DMS 273 treated with DMSO at 0.1 percent for 48 hours (cell line): ENCODE data around the gene FRYL.
"Not testable (repeated sequence)": the region's sequence is repeated elsewhere in the genome, so short reads cannot be mapped to it uniquely, and the experiment has no call there.

ENCODE experiments used
- DNase-seq: peaks from one replicate; lab custom pipeline; 2025; lab: John Stamatoyannopoulos, UW

Gene FRYL

GRCh38 chr4:48661391-48661790 lies 118.7 kb downstream of the FRYL start:
- no peak for DNase-seq

- no peak for DNase-seq
Observed at GRCh38 chr4:48660347-48660746, 119.7 kb downstream of the FRYL start.

DNA sequence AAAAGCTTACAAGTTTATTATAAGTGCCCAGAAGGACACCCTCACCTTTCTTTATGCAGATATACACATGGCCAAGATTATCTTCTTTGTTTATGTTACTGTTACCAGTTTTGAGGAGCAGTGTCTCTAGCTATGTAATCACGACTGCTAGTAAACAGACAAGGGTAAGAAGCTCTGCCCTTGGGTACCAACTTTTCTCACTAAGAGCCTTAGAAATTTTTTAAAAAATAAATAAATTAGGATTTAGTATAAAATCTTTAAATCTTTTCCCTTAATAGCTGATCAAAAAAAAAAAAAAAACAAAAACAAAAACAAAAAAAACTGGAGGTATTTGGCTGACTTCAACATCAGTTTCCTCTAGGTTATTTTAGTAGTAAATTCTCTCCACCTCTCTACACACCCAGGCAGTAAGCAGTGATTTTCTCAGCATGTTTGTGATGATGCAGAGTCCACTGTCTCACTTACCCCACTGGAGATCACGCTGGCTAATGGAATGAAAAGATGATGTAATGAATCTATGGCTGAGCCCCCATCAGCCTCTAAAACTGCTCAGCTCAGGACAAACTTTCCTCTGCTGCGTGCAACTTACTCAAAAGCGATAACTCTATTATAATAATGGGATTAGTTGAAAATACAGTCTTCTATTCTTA lies 125.9 kb downstream of the FRYL start:
- no peak for DNase-seq

GRCh38 chr4:48653217-48654014 lies 126.7 kb downstream of the FRYL start:
- no peak for DNase-seq

- DNase-seq: no peak
Observed at GRCh38 chr4:48651914-48652313, 128.2 kb downstream of the FRYL start.

DNA sequence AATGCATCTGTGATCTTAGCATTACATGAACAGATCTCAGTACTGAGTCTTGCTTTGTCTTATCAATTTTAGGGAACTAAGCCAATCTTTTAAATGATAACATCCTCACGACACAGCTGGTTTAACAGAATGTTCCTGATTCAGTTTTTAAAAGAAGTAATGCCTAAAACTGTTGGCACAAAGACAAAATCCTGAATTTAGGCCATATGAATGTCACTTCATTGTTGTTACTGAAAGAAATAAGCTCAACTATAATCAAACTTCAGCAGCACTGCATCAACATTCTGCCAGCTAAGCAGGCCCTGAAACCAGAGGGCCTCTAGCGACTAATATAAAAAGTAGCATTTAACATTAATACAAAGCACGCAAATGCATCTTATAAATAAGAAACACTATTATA lies 130.6 kb downstream of the FRYL start:
- DNase-seq: no peak

DNA sequence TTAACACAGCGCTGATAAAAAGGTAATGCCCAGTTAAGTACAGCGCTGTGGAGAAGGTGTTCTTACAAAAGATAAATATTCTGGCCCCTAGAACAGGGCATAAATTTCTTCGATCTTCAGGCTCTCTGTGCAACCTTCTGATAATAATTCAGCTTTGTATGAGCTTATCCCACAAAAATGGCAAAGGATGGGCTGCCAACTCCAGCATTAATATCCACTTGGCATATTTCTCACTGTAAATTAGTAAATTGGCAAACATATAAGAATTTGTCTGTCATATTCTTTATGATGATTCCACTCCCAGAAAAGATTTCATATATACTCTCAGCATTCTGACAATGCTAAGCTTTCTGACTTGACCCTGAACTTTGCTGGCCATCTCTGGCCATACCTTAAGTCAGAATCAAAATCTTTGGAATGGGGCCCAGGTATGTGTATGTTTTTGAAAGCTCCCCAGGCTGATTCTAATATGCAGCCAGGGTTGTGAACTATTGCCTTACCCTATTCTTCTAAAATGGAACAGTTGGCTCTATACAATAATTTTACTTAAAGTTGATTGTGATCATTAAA lies 134.8 kb downstream of the FRYL start:
- no peak for DNase-seq

GRCh38 chr4:48642421-48643374 lies 137.4 kb downstream of the FRYL start:
- no peak for DNase-seq

DNA sequence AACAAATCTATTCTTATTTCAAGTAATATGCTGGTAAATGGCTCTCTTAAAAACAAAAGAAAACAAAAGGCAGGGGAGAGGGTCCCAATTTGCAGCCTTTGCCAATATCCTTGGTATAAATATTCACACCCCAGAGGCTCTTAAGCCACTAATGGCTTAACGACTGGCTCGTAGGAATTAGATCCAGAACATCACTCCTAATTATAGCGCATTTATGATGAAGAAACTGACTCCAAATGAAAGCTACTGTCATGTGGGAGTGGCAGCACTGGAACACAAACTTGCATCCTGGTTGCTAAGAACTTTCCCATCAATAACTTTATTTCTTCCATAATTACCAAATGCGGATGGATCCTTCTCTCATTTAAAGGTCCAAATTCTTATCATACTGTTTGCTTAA lies 138.7 kb downstream of the FRYL start:
- no peak for DNase-seq

- DNase-seq: no peak
Observed at GRCh38 chr4:48640699-48641098, 139.4 kb downstream of the FRYL start.

- no peak for DNase-seq
Observed at GRCh38 chr4:48640225-48640624, 139.9 kb downstream of the FRYL start.

GRCh38 chr4:48639807-48640206 lies 140.3 kb downstream of the FRYL start:
- DNase-seq: no peak

DNA sequence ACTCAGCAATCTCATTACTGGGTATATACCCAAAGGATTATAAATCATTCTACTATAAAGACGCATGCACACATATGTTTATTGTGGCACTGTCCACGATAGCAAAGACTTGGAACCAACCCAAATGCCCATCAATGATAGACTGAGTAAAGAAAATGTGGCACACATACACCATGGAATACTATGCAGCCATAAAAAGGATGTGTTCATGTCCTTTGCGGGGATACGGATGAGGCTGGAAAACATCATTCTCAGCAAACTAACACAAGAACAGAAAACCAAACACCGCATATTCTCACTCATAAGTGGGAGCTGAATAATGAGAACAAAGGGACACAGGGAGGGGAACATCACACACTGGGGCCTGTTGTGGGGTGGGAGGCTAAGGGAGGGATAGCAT lies 141.5 kb downstream of the FRYL start:
- DNase-seq: not testable (repeated sequence)

GRCh38 chr4:48636911-48637310 lies 143.2 kb downstream of the FRYL start:
- no peak for DNase-seq

DNA sequence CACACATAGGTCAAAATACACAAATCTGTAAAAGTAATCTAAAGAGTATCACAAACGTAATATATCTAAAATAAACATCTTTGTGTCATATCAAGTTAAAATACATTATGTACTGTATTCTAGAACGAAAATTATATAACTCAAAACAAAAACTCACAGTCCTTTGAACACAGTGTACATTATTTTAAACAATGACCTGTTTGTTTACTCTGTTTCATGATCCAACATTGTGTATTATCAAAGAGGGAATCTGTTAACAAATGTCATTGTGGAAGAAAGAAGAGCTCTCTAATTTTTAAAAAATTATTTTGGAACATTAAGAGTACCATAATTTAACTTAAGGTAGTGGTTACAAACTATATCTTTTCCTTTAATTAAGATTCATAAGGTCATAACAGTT lies 144.1 kb downstream of the FRYL start:
- DNase-seq: no peak

DNA sequence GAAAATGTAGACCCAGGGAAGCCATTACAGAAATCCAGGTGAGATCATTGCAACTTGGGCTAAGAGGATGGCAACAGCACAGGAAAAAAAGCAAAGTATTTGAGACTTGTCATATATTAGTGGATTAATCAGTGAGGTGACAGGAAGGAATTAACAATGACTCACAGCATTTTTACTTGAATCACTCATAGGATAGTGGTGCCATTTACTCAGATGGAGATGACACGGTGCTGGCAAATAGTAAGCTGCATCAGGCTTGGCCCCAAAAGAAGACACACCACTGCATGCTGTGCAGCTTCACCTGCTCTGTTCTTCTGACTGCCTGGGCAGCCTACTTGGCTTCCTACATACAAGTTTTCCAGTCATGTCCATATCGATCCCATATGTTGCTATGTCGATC lies 144.8 kb downstream of the FRYL start:
- DNase-seq: no peak

GRCh38 chr4:48634688-48635308 lies 145.3 kb downstream of the FRYL start:
- no peak for DNase-seq

- DNase-seq: no peak
Observed at GRCh38 chr4:48633657-48634056, 146.4 kb downstream of the FRYL start.

- DNase-seq: no peak
Observed at GRCh38 chr4:48629458-48629857, 150.6 kb downstream of the FRYL start.

DNA sequence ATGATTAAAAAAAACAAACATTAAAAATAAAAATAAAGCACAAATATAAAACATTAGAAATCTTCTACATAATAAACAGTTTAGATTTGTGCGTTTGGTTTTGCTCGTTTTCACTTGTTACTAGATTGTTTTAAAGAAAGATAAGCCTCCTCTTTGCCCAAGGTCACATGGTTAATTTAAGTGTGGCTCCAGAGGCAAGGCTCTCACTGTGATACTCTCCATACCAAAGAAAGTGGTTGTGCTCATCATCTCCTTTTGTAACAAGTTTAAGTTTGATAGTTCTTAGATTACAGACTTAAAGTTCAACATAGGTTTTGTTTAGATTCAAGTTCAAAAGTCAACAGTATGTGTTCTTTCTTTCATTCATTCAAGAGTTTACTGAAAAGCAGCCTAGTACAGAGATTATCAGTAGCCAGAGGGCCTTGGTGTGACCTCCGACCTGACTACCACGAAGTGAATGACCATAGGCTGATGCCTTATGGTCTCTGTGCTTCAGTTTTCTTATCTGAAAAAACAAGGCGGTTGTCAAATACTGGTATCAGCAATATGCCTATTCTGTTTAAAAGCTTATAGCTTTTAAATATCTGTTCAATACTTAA lies 156.8 kb downstream of the FRYL start:
- no peak for DNase-seq

DNA sequence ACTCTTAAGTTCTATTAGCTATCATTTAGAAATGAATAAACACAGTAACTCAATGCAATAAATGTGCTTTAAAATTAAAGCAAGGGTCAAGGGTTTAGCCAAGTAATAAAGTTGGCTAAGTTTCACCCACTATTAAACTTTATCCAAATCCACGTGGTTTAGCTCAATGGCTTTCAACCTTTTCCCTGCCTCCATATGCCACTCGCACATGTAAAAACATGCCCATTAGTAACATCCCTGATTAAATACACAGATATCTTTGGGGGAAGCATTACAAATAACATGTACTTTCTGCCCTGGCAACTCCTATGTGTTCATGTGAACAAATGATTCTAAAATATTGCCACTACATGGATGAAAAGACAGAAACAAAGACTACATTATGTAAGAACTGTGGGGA lies 159.2 kb downstream of the FRYL start:
- no peak for DNase-seq
